Breast epithelium (tissue), 3 donors: ENCODE measurements around the gene CNGA2.

Experiments used
- POLR2AphosphoS5 ChIP-seq, 3 donors: sonication (generic); formaldehyde crosslinking; IDR thresholded peaks; one replicate each; pipeline ENCODE4 v1.6.1; 2017; ENCODE audit warnings: antibody characterized with exemption in 3 of 3
- TF ChIP-seq, protein P1 (sequence below), 3 donors: fragments of 450-650 bp; IDR thresholded peaks; one replicate each; pipeline ENCODE4 v1.5.1; 2016 to 2017; ENCODE audit warnings: antibody characterized with exemption in 3 of 3, mild to moderate bottlenecking in 3 of 3, moderate library complexity in 3 of 3

- TF ChIP-seq, protein P1, sequence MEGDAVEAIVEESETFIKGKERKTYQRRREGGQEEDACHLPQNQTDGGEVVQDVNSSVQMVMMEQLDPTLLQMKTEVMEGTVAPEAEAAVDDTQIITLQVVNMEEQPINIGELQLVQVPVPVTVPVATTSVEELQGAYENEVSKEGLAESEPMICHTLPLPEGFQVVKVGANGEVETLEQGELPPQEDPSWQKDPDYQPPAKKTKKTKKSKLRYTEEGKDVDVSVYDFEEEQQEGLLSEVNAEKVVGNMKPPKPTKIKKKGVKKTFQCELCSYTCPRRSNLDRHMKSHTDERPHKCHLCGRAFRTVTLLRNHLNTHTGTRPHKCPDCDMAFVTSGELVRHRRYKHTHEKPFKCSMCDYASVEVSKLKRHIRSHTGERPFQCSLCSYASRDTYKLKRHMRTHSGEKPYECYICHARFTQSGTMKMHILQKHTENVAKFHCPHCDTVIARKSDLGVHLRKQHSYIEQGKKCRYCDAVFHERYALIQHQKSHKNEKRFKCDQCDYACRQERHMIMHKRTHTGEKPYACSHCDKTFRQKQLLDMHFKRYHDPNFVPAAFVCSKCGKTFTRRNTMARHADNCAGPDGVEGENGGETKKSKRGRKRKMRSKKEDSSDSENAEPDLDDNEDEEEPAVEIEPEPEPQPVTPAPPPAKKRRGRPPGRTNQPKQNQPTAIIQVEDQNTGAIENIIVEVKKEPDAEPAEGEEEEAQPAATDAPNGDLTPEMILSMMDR (IDR thresholded peaks at IDR 0.05), result no peak
- no peak for TF ChIP-seq POLR2AphosphoS5 (IDR thresholded peaks at IDR 0.05)
Measured at GRCh38 chrX:151727346-151727745, 7.2 kb upstream of the CNGA2 start.
